22Rv1 (cell line): ENCODE measurements around the gene CMBL.

Source experiments
- CTCF ChIP-seq: fragments of 450-650 bp; IDR thresholded peaks from 2 replicates; pipeline ENCODE4 v1.5.1; 2017; ENCODE audit warnings: mild to moderate bottlenecking
- ZFX ChIP-seq: fragments of 450-650 bp; IDR thresholded peaks from 2 replicates; pipeline ENCODE4 v1.6.1; 2017; ENCODE audit warnings: antibody characterized with exemption, borderline replicate concordance

- TF ChIP-seq CTCF (no peak), ZFX (no peak)
Measured at GRCh38 chr5:10291692-10292339, 15.9 kb downstream of the CMBL start.
